ENCODE data around the gene STARD8. TPM values are rescaled to one million over a fixed set of nuclear protein-coding genes. Genes with fewer than 3 reads are reported as not detected.
"Not testable (repeated sequence)": the region's sequence is repeated elsewhere in the genome, so short reads cannot be mapped to it uniquely, and the experiment has no call there.

STARD8 gene
- polyA plus RNA-seq, 6 donors from 2014 or later, result not detected

- H3K4me1 Mint-ChIP-seq, result no peaks in the 10 kb centered on the region
- ATAC-seq (ENCODE audit: low read depth in 2 of 2) (no peak), DNase-seq (no peak)
- peaks cover 4 to 13% (median 7%) of the 10 kb centered on the region in 3 donors for H3K27me3 Mint-ChIP-seq
- H3K36me3 Mint-ChIP-seq, result no peaks in the 10 kb centered on the region
- H3K27ac Mint-ChIP-seq, result no peak overlapping the region
- no peak overlapping the region for H3K4me3 Mint-ChIP-seq
- H3K9me3 Mint-ChIP-seq, result no peaks in the 10 kb centered on the region
Measured at GRCh38 chrX:68644861-68645260, 2.6 kb upstream of the STARD8 start.

- peaks cover 4 to 17% (median 7%) of the 10 kb centered on the region in 3 donors for H3K27me3 Mint-ChIP-seq
- peaks cover 0 to 3% (median 0%) of the 10 kb centered on the region in 3 donors for H3K4me1 Mint-ChIP-seq
- H3K27ac Mint-ChIP-seq, result no peak overlapping the region
- H3K36me3 Mint-ChIP-seq, result no peaks in the 10 kb centered on the region
- no peak for DNase-seq
- no peak for ATAC-seq (ENCODE audit: low read depth in 2 of 2)
- no peaks in the 10 kb centered on the region for H3K9me3 Mint-ChIP-seq
- no peak overlapping the region for H3K4me3 Mint-ChIP-seq
Measured at GRCh38 chrX:68646421-68646820, 1.0 kb upstream of the STARD8 start.

- peaks cover 4 to 27% (median 7%) of the 10 kb centered on the region in 3 donors for H3K27me3 Mint-ChIP-seq
- no peaks in the 10 kb centered on the region for H3K36me3 Mint-ChIP-seq
- H3K4me1 Mint-ChIP-seq, result peaks cover 0 to 12% (median 0%) of the 10 kb centered on the region in 3 donors
- DNase-seq, result no peak
- no peak overlapping the region for H3K27ac Mint-ChIP-seq
- ATAC-seq (ENCODE audit: low read depth in 2 of 2), result no peak
- no peak overlapping the region for H3K4me3 Mint-ChIP-seq
- H3K9me3 Mint-ChIP-seq, result peaks cover 0 to 8% (median 0%) of the 10 kb centered on the region in 7 donors
Measured at GRCh38 chrX:68648960-68649359, 1.5 kb downstream of the STARD8 start.

GRCh38 chrX:68650491-68650890, 3.0 kb downstream of the STARD8 start:
- H3K4me3 Mint-ChIP-seq, result no peak overlapping the region
- DNase-seq, result no peak
- H3K27ac Mint-ChIP-seq, result peak overlapping the region in 1 of 6 donors; percentile 43
- H3K9me3 Mint-ChIP-seq, result peaks cover 0 to 8% (median 0%) of the 10 kb centered on the region in 7 donors
- H3K4me1 Mint-ChIP-seq, result peaks cover 0 to 12% (median 0%) of the 10 kb centered on the region in 3 donors
- peaks cover 4 to 27% (median 7%) of the 10 kb centered on the region in 3 donors for H3K27me3 Mint-ChIP-seq
- H3K36me3 Mint-ChIP-seq, result no peaks in the 10 kb centered on the region
- ATAC-seq (ENCODE audit: low read depth in 2 of 2), result no peak

GRCh38 chrX:68651110-68651509, 3.6 kb downstream of the STARD8 start:
- H3K27me3 Mint-ChIP-seq, result peaks cover 4 to 27% (median 7%) of the 10 kb centered on the region in 3 donors
- no peak overlapping the region for H3K4me3 Mint-ChIP-seq
- peaks cover 0 to 12% (median 0%) of the 10 kb centered on the region in 3 donors for H3K4me1 Mint-ChIP-seq
- DNase-seq (no peak), ATAC-seq (ENCODE audit: low read depth in 2 of 2) (no peak)
- no peaks in the 10 kb centered on the region for H3K36me3 Mint-ChIP-seq
- no peak overlapping the region for H3K27ac Mint-ChIP-seq
- H3K9me3 Mint-ChIP-seq, result peaks cover 0 to 8% (median 0%) of the 10 kb centered on the region in 7 donors

GRCh38 chrX:68652326-68653170, 5.1 kb downstream of the STARD8 start:
- Mint-ChIP-seq H3K27me3 (peaks cover 4 to 27% (median 7%) of the 10 kb centered on the region in 3 donors), H3K27ac (no peak overlapping the region), H3K36me3 (no peaks in the 10 kb centered on the region), H3K9me3 (peaks cover 0 to 8% (median 3%) of the 10 kb centered on the region in 7 donors), H3K4me3 (no peak overlapping the region), H3K4me1 (peaks cover 0 to 12% (median 0%) of the 10 kb centered on the region in 3 donors)
- no peak for DNase-seq
- no peak for ATAC-seq (ENCODE audit: low read depth in 2 of 2)

GRCh38 chrX:68654693-68655092, 7.2 kb downstream of the STARD8 start:
- ATAC-seq (ENCODE audit: low read depth in 2 of 2), result no peak
- no peak for DNase-seq
- no peaks in the 10 kb centered on the region for H3K36me3 Mint-ChIP-seq
- H3K4me3 Mint-ChIP-seq, result no peak overlapping the region
- peaks cover 0 to 12% (median 0%) of the 10 kb centered on the region in 3 donors for H3K4me1 Mint-ChIP-seq
- H3K27me3 Mint-ChIP-seq, result peaks cover 0 to 16% (median 0%) of the 10 kb centered on the region in 3 donors
- H3K27ac Mint-ChIP-seq, result no peak overlapping the region
- H3K9me3 Mint-ChIP-seq, result peaks cover 0 to 8% (median 3%) of the 10 kb centered on the region in 7 donors

GRCh38 chrX:68656473-68656872, 9.0 kb downstream of the STARD8 start:
- DNase-seq; ATAC-seq (ENCODE audit: low read depth in 2 of 2); H3K9me3 Mint-ChIP-seq; H3K4me3 Mint-ChIP-seq; H3K36me3 Mint-ChIP-seq; H3K4me1 Mint-ChIP-seq; H3K27ac Mint-ChIP-seq: not testable (repeated sequence)
- peaks cover 0 to 10% (median 0%) of the 10 kb centered on the region in 3 donors for H3K27me3 Mint-ChIP-seq

- no peak for ATAC-seq (ENCODE audit: low read depth in 2 of 2)
- Mint-ChIP-seq H3K9me3 (peaks cover 0 to 5% (median under 1%) of the 10 kb centered on the region in 7 donors), H3K4me1 (peaks cover 0 to 3% (median 0%) of the 10 kb centered on the region in 3 donors), H3K27me3 (peaks cover 0 to 12% (median 0%) of the 10 kb centered on the region in 3 donors), H3K27ac (no peak overlapping the region), H3K36me3 (no peaks in the 10 kb centered on the region), H3K4me3 (no peak overlapping the region)
- no peak for DNase-seq
Measured at GRCh38 chrX:68658530-68658929, 11.1 kb downstream of the STARD8 start.

- Mint-ChIP-seq H3K4me1 (no peaks in the 10 kb centered on the region), H3K9me3 (peaks cover 0 to 5% (median 0%) of the 10 kb centered on the region in 7 donors), H3K27ac (no peak overlapping the region)
Measured at GRCh38 chrX:68659385-68659784, 11.9 kb downstream of the STARD8 start.

GRCh38 chrX:68659786-68660185, 12.3 kb downstream of the STARD8 start:
- peaks cover 0 to 16% (median 0%) of the 10 kb centered on the region in 3 donors for H3K27me3 Mint-ChIP-seq
- no peak overlapping the region for H3K27ac Mint-ChIP-seq
- no peaks in the 10 kb centered on the region for H3K36me3 Mint-ChIP-seq
- H3K4me1 Mint-ChIP-seq, result no peaks in the 10 kb centered on the region
- ATAC-seq (ENCODE audit: low read depth in 2 of 2) (no peak), DNase-seq (no peak)
- no peak overlapping the region for H3K4me3 Mint-ChIP-seq
- peaks cover 0 to 5% (median 0%) of the 10 kb centered on the region in 7 donors for H3K9me3 Mint-ChIP-seq

More at GRCh38 chrX:68659385-68659784, 11.9 kb downstream of the STARD8 start:
- Mint-ChIP-seq H3K27me3 (peaks cover 0 to 12% (median 0%) of the 10 kb centered on the region in 3 donors), H3K4me3 (no peak overlapping the region), H3K36me3 (no peaks in the 10 kb centered on the region)
- ATAC-seq (ENCODE audit: low read depth in 2 of 2) (no peak), DNase-seq (no peak)

- H3K9me3 Mint-ChIP-seq, result peaks cover 0 to 5% (median 0%) of the 10 kb centered on the region in 7 donors
- H3K4me3 Mint-ChIP-seq, result no peak overlapping the region
- ATAC-seq (ENCODE audit: low read depth in 2 of 2), result no peak
- H3K27ac Mint-ChIP-seq, result no peak overlapping the region
- peaks cover 0 to 17% (median 0%) of the 10 kb centered on the region in 3 donors for H3K27me3 Mint-ChIP-seq
- H3K4me1 Mint-ChIP-seq, result no peaks in the 10 kb centered on the region
- H3K36me3 Mint-ChIP-seq, result no peaks in the 10 kb centered on the region
- DNase-seq, result no peak
Measured at GRCh38 chrX:68660746-68661145, 13.3 kb downstream of the STARD8 start.

- no peak overlapping the region for H3K27ac Mint-ChIP-seq
Measured at GRCh38 chrX:68665502-68665901, 18.0 kb downstream of the STARD8 start.

GRCh38 chrX:68666580-68666979, 19.1 kb downstream of the STARD8 start:
- ATAC-seq (ENCODE audit: low read depth in 2 of 2) (no peak), DNase-seq (no peak)
- H3K27ac Mint-ChIP-seq, result peak overlapping the region in 1 of 6 donors; percentile 10
- no peaks in the 10 kb centered on the region for H3K9me3 Mint-ChIP-seq
- no peak overlapping the region for H3K4me3 Mint-ChIP-seq
- H3K4me1 Mint-ChIP-seq, result no peaks in the 10 kb centered on the region
- H3K27me3 Mint-ChIP-seq, result peaks cover 0 to 32% (median 0%) of the 10 kb centered on the region in 3 donors
- H3K36me3 Mint-ChIP-seq, result no peaks in the 10 kb centered on the region

More at GRCh38 chrX:68665502-68665901, 18.0 kb downstream of the STARD8 start:
- Mint-ChIP-seq H3K4me3 (no peak overlapping the region), H3K36me3 (no peaks in the 10 kb centered on the region), H3K27me3 (peaks cover 0 to 24% (median 0%) of the 10 kb centered on the region in 3 donors), H3K9me3 (no peaks in the 10 kb centered on the region), H3K4me1 (no peaks in the 10 kb centered on the region)
- DNase-seq (no peak), ATAC-seq (ENCODE audit: low read depth in 2 of 2) (no peak)
